HepG2 (cell line): ENCODE results near the gene BUD23.

Experiments
- AGO2 ChIP-seq: fragments of 200-400 bp; formaldehyde crosslinking; optimal IDR thresholded peaks from 2 replicates; pipeline ENCODE3; 2017; ENCODE audit warnings: mild to moderate bottlenecking, low read depth, low read length, moderate library complexity
- ZNF556 ChIP-seq: sonication (generic); formaldehyde crosslinking; IDR thresholded peaks from 2 replicates; pipeline ENCODE4 v1.4.0; 2020; ENCODE audit warnings: mild to moderate bottlenecking, missing genetic modification reagents, borderline replicate concordance

DNA sequence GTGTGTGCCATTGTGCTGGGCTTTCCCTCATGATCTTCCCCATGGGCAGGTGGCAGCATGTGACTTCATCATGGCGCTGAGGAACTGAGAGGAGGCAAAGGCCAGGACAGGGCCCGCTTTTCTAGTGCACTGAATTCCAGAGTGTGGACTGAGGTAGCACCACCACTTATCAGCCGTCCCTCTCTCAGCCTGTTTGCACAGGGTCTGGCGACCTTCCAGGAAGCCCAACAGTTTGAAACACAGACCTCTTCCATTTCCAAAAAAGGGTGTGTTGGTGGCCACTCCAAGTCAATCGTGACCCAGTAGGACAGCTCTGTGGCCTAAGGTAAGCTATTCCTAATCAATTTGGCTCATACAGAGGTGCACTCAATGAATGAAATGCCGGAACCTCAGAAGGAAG is 4.5 kb upstream of the BUD23 start:
- TF ChIP-seq ZNF556 (CRISPR knock-in tag) (no peak), AGO2 (no peak)
